Ammon's horn (tissue), 1 donor: ENCODE results near the gene CLDN6.
A peak's percentile ranks its signal among the peaks of the same experiment; 100 is the strongest.

ENCODE experiments used
- DNase-seq: peaks from one replicate; pipeline ENCODE4 v3.0.0-alpha.2; 2016; ENCODE audit warnings: low spot score

The CLDN6 gene

GRCh38 chr16:2987833-2988232 lies 30.1 kb downstream of the CLDN6 start:
- DNase-seq, result no peak

GRCh38 chr16:2987286-2987685 lies 30.7 kb downstream of the CLDN6 start:
- no peak for DNase-seq

DNA sequence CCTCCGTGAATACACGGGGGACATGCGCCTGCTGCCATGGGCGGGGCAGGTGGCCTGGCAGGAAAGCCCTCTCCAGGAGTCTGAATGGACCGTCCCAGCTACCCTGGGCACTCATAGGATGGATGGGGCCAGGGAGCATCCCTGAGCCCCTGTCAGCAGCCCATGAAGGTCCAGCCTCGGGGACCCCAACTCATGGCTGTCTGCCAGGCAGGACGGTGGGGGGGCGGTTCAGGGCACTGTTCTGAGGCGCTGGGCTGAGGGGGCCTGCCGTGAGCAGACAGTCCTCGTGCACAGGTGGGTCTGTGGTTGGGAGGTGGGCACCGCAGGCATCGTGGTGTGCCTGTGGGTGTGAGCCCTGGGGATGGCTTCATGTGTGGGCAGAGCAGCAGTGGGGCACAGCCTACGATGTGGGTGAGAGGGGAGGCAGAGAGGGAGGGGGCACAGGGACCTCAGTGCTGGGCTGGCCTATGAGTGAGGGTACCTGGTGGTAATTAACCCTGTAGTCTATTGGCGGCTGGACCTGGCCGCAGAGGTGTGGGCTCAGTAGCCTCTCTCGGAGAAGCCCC lies 31.3 kb downstream of the CLDN6 start:
- no peak for DNase-seq

GRCh38 chr16:2985893-2986355 lies 32.1 kb downstream of the CLDN6 start:
- no peak for DNase-seq

DNA sequence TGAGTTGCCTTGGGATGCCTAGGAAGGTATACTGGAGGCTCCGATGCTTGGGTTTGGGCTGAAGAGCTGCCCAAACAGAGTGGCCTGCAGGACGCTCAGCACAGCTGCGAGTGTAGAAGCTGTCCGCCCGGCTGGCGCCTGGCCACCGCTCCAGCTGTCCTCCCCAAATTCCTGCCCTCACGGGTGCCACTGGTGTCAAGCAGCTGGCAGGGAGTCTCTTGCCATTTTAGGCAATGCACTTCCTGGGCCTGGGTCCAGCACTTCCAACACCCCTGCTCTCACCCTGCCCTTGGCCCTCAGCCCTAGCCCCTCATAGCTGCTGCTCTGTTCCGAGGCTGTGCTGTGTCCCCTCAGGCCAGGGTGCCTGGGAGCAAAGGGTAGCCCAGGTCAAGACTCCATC lies 32.5 kb downstream of the CLDN6 start:
- DNase-seq, result no peak

DNA sequence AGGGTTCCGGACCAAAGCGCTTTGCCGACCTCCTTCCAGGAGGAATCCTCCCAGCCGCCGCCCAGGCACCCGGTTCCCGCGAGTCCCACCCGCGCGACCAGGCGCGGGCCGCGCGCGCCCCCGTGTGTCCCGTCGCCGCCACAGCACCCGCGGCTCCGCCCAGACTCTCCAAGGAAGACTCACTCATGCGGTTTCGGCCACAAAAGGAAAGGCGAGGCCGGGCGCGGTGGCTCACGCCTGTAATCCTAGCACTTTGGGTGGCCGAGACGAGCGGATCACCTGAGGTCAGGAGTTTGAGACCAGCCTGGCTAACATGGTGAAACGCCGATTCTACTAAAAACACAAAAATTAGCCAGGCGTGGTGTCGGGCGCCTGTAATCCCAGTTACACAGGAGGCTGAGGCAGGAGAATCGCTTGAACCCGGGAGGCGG lies 34.3 kb downstream of the CLDN6 start:
- DNase-seq, result peak; percentile 77

DNA sequence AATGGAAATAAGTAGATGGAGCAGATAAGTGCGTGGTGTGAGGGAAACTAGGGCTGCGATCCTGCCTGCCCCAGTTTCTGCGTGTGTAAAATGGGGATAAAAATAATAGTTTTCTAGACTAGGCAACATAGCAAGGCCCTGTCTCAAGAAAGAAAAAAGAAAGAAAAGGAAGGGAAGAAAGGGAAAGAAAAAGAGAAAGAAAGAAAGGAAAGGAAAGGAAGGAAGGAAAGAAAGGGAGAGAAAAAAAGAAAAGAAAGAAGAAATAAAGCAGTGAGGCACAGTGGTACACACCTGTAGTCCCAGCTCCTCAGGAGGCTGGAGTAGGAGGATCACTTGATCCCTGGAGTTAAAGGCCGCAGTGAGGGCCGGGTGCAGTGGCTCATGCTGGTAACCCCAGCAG lies 35.6 kb downstream of the CLDN6 start:
- DNase-seq, result no peak

GRCh38 chr16:2981899-2982250 lies 36.1 kb downstream of the CLDN6 start:
- DNase-seq, result no peak

GRCh38 chr16:2981177-2981898 lies 36.6 kb downstream of the CLDN6 start:
- no peak for DNase-seq

DNA sequence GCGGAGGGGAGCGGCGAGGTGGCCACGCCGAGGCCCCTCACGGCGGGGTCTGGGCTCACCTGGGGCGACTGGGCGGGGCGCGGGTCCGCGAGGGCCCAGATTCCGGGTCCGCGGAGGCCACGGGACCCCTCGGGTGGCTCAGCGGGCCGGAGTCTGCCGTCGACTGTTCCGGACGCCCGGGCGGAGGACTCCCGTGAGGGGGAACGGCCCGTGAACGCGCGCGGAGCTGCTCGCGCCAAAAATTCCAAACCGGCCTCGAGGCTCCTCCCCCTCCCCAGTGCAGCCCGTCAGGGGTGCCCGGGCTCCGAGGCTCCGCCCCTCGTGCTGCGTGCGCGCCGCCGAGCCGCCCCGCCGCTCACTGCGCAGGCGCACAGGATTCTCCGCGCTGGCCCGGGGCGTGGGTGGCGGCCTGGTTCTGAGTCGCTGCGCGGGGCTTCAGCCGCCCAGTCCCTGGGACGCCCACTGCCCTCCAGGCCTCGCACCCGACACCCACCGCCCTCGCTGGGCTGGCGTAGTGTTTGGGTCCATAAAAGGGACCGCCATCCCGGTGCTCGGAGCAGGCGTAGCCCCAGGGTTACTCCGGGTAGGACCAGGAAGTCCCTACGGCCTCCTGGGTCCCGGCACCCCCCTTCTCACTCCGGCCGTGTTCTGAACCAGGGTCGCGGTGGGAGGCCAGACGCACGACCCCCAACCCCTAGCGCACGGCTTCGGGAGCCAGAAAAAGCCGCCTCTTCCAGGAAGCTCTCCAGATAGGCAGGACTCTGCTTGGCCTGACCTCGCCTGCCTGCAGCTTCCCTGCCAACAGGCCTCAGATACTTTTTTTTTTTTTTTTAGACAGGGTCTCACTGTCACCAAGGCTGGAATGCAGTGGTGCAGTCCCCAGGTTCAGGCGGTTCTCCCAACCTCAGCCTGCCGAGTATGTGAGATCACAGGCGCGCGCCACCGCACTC lies 37.5 kb downstream of the CLDN6 start, which contains the start of gene PKMYT1:
TSS of gene PKMYT1 (minus strand) at position 220 of the 950 bp plus-strand sequence. CDS start 789 bp downstream, outside the sequence.
- peak; percentile 90 for DNase-seq

DNA sequence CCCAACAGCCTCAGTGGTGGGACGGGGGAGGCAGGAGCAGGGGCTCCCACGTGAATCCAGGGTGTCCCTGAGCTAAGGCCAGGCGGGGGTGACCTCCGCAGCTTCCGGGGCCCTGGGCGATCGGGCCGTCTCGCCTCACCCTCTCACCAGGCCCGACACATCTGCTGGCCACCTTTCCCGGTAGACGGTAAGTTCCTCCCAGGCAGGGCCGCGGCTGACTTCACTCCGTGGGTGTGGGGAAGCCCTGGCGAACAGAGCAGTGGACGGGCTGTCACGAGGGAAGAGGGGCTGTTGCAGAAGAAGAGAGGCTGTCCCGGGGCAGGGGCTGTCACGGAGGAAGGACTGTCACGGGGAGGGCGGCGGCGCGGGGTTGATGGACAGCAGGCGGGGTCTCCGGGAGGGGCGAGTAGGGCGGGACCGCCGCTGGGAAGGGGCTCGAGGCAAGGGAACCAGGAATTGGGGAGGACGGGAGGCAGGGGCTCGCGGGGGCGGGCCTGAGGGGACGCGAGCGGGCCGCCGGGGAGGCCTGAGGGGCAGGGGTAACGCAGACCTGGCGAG lies 38.2 kb downstream of the CLDN6 start:
- DNase-seq, result no peak

DNA sequence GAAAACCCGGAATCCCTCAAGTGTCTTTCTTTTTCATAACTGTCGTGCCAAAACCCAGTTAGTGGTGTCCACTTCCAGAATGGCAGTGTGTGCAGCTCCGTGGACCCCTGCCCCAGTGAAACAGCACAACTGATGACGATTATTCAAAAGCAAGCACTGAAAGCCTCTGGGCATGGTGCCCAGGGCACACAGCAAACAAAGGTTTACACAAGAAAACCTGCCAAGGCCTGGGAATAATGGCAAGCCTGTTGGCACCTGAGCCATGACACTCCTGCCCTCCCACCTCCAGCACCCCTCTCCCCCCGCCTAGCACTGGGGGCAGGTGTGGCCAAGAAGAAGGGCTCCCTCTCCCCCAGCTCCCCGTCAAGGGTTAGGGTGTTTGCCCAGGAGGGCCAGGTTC lies 40.5 kb downstream of the CLDN6 start:
- peak; percentile 42 for DNase-seq

GRCh38 chr16:2976673-2977072 lies 41.3 kb downstream of the CLDN6 start:
- DNase-seq, result no peak

GRCh38 chr16:2976201-2976600 lies 41.8 kb downstream of the CLDN6 start:
- DNase-seq, result peak; percentile 45

- no peak for DNase-seq
Observed at GRCh38 chr16:2975161-2975795, 42.7 kb downstream of the CLDN6 start.

GRCh38 chr16:2974319-2975056 lies 43.5 kb downstream of the CLDN6 start:
- no peak for DNase-seq

DNA sequence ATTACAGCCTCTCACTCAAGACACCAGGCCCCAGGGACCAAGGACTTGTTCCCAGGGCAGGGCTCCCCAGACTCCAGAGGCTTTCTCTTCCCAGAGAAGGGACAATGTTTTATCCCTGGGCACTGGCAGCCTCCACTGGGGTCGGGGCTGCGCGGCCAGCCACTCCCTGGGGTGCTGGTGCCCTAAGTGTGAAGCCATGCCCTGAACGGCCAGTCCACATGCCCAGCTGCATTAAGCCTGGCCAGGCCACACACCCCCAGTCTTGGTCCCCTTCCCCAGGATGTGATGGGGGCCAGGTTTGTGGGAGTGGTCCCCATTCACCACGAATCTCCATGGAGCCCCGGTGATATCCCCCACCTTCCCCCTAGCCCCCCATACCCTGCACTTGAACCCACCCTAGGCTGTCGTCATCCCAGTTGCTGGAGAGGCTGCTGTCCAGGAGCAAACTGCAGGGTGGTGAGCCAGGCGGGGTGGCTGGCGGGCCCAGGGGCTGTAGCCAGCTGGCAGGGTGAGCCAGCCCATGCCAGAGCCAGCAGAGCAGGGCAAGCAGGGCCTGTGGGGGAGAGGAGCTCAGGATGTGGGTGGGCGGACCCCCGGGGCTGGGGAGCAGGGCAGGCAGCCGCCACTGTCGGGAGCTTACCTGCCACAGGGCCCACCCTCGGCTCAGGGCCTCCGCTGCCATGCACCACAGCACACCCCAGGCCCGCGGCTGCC lies 44.2 kb downstream of the CLDN6 start:
- no peak for DNase-seq

- peak; percentile 40 for DNase-seq
Observed at GRCh38 chr16:2973093-2973492, 44.9 kb downstream of the CLDN6 start.

GRCh38 chr16:2971985-2972784 lies 45.8 kb downstream of the CLDN6 start:
- peak; percentile 46 for DNase-seq
